M059J (cell line): ENCODE data around the gene CDK18. TPM values are rescaled to one million over a fixed set of nuclear protein-coding genes. Genes with fewer than 3 reads are reported as not detected.

Source experiments
- DNase-seq: peaks from one replicate; pipeline ENCODE4 v3.0.0-alpha.2; 2012; ENCODE audit warnings: low read depth
- total RNA-seq: library from RNA; depleted of rRNA; stranded (reverse); fragments of >200 nt; shearing (Covaris generic); gene quantifications from 2 replicates; pipeline ENCODE4 v1.2.3, GENCODE V29; 2014

The CDK18 gene
- total RNA-seq, 1 experiment from 2014 or later, result 1.2 TPM

DNA sequence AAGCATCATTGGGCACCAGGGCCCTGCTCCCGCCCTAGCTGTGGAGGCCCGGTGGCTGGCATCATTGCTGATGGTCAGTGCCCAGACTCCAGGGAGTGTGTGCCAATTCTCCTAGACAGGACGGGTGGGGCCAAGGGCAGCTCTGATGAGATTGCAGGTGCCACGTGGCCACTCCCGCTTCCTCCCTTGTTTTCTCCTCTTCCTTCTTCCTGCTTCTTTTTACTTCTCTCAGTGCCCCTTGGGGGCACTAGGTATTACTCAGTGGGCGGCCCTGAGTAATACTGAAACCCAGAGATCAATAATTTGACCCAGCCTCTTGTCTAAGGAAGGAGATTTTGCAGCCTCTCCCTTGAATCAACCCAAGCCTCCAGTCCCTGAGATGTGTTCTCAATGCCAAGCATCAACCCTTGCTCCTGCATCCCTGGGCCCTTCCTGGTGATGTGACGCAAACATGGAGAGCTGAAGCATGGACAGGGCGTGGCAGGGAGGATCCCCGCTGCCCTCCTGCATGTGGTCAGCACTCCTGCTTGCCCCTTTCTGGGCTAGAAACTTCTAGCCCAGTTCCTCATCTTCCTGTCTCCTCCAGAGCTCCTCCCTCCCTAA lies 32.4 kb downstream of the CDK18 start:
- no peak for DNase-seq

DNA sequence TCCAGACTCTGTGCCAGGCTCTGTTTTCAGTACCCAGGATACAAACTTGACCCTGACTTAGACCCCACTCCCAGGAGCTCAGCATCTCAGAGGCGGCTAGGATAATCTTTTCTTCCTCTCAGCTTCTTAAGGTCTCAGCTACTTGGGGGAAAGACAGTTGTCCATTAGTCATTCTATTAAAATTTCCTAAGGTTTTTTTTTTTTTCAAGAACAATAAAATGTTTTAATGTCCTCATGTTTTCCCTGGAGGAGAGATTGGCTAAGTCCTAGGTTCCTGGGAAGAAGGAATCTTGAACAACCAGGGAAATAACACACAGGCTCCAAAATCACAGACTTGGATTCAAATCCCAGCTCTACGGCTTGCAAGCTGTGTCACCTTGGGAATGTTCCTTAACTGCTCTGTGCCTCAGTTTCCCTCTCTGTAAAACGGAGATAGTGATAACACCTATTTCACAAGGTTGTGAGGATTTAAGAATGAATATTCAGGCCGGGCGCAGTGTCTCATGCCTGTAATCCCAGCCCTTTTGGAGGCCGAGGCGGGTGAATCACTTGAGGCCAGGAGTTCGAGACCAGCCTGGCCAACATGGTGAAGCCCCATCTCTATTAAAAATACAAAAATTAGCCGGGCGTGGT lies 33.0 kb downstream of the CDK18 start:
- peak; percentile 32 for DNase-seq

DNA sequence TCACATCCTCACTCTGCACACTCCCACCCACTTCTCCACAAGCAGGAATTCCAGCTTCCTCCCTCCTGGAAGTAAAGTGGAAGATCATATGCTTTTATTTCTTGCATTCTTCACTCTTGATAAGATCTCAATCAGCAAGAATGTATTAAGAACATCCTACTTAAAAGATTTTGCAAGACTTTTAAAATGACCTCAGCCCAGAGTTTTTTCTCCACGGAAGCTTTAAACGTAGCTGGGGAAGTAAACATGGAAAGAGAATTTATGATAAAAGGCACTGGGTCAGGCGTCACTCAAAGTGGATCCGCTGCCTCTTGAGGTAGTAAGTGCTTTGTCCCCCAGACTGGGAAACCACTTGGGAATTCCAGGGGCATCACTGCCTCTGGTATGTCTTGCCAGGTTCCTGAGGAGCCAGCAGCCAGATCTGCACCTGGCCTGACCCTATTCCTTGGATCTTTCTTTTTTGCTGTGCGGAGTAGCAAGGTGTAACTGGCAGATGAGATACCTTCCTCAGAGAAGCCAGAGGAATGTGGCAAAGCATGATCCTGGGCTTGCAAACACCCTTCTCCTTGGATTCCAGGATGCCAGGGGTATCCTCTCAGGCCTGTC lies 33.9 kb downstream of the CDK18 start:
- DNase-seq, result peak; percentile 42

DNA sequence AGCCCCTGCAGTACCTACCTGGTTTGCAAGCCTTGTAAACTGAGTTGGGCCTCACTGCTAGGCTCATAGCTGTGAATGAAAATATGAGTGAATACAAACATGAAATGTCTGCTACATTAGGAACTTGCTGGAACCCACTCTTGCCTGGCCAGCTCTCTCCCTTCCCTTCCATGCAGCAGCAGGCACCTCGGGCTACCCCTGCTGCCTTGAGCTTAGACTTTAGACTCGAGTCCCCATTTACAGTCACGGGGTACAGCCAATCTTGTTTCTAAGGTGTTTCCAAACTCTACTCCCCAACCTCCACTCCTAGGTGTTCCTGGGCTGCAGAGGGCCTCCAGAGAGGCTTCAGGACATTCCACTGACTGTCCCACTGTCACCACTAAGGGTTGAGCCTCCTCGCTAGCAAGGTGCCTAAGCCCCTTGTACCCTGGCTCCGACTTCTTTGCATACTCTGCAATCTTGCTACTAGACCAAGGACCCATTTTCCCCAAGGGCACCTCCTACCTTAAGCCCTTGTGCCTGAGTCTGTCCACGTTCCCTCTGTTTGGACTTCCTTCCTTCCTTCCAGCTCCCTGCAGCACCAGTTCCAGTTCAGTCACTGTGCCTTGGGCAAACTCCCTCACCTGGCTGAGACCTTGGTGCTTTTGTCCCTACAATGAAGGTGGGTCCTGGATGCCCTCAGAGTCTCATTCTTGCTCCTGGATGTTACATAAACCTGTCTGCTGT lies 36.9 kb downstream of the CDK18 start:
- DNase-seq, result no peak

DNA sequence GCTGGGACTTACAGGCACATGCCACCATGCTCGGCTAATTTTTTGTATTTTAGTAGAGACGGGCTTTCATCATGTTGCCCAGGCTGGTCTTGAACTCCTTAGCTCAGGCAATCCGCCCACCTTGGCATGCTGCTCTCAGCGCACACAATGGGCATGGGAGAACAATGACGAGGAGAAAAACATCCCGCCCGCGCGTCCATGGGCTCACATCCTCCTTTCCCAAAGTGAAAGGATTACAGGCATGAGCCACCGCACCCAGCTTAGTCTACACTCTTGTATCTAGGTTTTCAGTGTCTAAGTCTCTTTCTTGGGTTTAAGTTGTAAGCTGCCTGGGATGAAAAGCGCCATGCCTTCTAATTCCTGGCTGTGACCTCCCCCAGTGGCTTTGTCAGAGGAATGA lies 37.9 kb downstream of the CDK18 start:
- no peak for DNase-seq

DNA sequence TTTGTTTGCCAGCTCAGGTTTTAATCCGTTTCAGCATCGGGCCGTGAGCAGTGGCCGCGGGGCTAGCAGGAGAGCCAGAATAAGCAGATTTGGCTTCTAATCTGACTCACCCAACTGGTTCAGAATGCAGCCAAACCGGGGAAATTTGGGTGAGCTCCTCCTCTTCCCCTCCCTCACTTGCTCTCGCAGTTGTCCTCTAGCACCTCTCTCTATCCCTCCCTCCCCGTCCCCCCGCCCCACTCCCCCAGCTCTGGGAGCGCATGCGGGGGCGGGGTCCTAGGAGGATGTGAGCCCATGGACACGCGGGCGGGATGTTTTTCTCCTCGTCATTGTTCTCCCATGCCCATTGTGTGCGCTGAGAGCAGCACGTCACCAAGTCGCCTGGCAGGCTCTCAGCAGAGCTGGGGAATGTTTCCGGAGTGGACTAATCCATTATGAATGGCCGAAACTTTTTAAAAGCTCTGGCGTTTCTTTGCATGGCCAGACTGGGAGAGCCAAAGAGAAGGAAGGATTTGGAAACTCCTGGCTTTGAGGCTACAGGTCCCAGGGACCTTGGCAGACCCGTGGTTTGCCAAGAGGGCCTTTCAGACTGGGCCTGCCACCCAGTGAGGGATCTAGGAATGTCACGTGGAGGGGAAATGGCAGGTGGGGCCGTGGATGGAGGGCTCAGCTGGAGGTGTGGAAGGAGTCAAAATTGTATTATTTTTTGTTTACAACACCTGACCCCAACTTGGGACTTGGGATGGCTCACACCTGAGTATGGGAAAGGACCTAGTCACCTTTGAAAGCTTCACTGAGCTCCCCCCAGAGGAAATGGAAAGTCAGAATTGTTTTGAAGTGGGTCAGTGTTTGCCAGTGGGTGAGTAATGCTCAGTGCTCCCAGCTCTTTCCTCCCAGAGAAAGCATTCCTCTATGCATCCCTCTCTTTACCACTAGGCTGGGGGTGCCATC lies 39.2 kb downstream of the CDK18 start:
- peak; percentile 91 for DNase-seq

DNA sequence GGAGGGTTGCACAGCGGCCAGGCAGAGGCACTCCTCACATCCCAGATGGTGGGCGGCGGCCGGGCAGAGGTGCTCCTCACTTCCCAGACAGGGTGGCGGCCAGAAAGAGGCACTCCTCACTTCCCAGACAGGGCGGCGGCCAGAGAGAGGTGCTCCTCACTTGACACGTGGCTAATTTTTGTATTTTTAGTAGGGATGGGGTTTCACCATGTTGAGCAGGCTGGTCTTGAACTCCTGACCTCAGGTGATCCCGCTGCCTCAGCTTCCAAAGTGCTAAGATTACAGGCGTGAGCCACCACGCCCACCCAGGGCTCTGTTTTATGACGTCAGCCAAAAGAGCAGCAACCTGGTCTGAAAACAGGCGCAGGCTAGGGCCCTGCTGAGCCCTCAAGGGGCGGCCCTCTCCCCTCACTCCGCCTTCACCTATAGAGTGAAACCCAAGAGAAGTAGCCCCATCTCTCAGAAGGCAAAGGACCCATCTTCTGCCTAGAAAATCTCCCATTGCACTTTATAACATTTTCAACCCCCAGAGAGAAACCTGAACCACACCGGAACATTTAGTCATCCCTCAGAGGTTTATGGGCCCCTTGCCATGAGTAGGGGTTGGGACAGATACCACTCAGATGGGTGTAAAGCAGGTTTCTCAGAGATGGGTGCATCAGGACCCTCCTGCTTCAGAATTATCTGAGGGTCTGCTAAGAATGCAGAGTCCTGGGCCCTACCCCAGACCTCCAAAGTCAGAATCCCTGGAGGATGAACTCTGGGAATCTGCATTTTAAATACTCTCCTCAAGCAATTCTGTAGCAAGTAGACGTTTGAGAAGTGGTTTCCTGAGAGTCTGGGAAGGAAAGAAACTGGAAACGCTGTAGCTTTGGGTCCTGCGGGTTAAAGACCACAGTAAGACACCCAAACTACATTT lies 40.8 kb downstream of the CDK18 start:
- no peak for DNase-seq

DNA sequence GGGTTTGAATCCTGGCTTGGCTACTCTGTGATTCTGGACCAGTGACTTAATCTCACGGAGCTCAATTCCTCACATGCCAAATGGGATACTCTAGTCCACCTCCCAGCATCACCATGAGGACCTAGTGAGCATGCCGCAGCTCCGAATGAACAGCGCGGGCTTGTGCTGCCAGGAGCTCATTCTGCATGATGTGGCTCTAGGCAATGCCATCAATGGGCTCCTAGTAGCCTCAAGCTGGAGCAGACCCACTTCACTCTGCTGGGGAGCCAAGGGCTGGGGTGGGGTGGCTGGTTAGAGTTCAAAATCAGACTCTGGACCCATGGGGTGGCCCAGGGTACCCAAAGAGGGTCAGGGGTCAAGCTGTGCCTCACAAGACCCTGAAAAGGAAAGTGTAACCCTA lies 41.5 kb downstream of the CDK18 start:
- DNase-seq, result no peak

DNA sequence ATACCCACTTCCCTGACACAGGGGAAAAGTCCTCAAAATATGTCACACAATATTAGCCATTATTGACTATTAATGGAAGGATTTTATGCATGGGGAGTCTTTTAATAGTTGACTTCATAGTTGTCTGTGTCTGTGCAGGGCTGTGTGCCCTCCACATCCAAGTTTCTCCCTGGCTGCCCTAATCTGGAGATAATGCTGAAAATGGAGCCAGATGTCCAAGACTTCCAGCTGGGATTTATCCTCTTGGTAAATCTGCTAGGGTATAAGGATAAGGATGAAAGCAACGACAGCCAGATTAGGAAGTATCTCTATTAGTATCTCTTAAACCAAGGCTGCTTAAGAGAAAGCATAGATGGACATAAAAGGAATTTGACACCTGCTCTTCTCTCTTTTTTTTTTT lies 42.1 kb downstream of the CDK18 start:
- no peak for DNase-seq

DNA sequence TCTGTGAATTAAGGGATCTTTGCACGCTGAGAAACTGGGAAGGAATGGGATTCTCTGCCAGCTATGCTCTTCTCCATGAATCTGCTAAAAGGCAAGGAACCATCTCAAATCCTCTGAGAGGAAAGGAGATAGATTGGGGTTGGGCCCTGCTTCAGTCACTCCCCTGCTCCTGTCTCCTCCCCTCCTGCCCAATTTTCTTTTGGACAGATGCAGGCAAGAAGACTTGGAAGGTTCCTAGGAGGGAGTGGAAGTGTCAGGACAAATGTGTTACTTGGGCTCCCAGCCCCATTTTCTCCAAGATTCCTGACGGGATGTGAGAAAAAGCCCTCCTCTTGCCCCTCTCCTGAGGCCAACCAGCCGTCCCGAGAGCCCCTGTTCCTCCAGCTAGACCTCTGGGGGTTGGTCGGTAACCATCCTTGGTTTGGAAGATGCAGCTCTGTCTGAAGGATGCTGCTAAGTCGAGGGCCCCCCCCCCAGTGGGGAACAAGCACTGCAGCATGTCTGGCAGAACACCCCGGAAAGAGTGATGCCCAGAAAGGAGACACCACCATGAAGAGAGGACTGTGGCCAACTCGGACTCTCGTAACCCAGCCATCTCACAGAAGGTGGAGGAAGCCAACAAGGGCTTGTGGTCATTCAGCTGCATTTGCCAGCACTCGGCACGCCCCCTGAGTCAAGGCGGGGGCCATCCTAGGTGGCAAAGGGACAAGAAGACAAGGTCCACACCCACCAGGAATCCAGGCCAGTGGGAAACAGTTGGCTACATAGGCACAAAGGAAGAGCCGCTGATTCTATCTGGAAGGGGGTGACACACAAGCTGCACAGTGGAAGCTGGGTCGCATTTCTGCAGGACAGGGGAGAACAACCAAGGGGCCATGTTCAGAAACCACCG lies 43.7 kb downstream of the CDK18 start:
- DNase-seq, result peak; percentile 32

DNA sequence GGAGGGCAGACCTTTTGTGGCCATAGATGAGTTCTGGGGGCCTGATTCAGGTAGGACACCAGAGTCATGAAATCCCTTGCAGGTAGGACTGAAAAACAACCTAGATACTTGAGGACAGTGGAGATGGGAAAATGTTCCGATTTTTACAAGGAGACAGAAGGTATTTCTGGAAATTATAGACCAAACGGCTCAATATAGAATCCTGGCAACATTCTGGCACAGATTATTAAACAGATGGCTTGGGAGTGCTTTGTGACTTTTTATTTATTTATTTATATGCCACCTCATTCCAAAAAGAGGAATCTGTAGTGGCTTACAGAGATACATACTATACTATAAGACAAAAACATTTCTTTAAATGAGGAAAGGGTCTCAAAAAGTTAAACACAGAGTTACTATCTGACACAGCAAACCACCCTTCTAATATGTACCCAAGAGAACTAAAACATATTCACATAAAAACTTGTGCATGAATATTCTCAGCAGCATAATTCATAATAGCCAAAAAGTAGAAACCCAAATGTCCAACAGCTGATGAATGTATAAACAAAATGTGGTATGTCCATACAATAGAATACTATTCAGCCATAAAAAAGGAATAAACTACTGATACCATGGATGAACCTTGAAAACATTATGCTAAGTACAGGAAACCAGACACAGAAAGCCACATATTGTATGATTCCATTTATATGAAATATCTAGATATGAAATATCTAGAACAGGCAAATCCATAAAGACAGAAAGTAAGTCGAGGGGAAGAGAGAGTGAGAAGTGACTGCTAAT lies 49.8 kb downstream of the CDK18 start:
- DNase-seq, result no peak

DNA sequence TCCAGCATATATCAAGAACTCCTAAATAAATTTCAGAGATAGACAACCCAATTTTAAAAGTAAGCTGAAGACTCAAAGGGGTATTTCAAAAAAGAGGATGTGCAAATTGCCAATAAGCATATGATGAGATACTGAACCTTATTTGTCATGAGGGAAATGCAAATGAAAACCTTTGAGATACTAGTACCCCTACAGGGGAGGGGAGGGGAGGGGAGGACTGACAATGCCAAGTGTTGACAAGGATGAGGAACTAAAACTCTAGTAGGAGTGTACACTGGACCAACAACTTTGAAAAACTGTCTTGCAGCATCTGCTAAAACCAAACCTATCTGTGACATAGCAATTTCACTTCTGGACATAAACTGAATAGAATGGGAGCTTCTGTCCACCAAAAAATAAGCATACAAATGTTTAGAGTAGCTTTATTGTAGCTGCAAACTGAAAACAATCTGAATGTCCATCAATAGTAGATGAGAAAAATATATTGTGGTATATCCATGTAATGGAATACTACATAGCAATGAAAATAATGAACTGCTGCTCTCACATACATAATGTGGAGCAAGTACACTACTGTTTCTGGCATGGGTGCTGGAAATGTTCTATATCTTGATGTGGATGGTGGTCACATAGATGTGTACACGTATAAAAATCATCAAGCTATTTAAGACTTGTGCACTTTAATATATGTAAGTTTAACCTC lies 57.2 kb downstream of the CDK18 start:
- DNase-seq, result no peak

DNA sequence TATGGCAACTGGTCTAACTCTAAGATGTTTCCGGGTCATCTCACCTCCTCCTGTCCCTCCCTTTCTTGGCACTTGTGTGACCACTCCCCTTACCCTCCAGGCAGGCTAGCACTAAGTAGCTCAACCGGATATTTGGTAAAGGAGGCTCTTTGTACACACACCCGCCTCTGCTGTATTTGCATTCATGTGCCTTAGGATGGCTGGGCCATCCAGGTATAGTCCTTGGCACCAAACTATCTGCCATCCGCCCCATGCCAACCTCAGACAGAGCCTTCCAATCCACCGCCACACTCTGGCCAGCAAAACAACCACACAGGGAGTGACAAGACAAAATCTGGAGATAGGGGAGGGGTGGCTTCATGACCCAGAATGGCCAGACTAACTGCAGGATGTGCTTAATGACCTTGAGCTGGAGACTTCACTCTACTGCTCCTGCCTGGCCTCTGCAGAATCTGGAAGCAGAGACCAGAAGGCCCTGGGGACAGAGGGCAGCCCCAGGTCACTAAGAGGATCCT lies 59.5 kb downstream of the CDK18 start:
- no peak for DNase-seq

DNA sequence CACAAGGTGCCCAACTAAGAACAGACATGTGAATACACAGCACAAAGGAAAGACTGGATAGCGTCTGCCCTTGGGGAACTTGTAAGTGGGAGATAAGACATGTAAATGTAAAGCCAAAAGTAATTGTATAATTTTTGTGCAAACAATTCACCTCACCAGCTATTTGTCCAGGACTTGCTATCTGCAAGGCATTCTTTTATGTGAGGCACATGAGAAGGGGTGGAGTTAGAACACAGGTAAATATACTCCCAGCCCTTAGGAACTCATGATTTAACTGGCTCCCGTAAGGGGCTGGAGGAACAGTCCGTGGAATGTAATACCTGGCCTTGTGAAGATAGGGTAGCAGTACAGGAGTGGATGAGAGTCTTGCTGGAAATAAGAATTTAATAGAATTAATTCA lies 61.3 kb downstream of the CDK18 start:
- no peak for DNase-seq

DNA sequence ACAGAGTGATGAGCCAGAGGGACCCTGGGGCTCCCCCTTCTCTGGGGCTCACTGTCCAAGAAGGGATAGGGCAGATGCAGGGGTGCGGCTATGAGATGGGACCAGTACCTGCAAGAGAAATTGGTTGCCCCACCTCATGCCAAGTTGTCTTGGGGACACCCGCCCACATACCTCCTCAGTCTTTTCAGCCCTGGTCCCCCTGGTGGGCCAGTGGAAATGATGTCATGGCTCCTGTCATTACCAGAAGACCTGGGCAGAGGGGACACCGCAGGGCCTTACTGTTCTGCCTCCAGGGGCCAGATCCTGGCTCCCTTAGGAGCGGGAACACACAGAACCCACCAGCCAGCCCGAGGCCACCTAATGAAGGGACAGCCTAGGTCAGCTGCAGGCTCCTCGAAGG lies 63.2 kb downstream of the CDK18 start:
- no peak for DNase-seq

DNA sequence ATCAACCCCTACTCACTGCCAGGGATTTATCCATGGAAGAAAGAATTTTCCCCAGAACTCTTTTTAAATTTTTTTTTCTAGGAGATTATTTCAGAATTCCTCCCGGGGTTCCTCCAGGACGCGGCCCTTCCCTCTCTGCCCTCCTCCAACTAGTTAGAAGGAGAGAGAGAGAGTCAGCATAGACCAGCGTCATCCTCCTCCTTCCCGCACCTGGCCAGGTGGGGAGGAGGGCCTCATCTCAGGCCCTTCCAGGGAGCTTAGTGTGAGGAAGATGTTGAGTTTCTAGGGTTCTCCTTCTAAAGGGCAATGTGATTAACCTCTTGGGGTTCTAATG lies 63.6 kb downstream of the CDK18 start:
- DNase-seq, result no peak

DNA sequence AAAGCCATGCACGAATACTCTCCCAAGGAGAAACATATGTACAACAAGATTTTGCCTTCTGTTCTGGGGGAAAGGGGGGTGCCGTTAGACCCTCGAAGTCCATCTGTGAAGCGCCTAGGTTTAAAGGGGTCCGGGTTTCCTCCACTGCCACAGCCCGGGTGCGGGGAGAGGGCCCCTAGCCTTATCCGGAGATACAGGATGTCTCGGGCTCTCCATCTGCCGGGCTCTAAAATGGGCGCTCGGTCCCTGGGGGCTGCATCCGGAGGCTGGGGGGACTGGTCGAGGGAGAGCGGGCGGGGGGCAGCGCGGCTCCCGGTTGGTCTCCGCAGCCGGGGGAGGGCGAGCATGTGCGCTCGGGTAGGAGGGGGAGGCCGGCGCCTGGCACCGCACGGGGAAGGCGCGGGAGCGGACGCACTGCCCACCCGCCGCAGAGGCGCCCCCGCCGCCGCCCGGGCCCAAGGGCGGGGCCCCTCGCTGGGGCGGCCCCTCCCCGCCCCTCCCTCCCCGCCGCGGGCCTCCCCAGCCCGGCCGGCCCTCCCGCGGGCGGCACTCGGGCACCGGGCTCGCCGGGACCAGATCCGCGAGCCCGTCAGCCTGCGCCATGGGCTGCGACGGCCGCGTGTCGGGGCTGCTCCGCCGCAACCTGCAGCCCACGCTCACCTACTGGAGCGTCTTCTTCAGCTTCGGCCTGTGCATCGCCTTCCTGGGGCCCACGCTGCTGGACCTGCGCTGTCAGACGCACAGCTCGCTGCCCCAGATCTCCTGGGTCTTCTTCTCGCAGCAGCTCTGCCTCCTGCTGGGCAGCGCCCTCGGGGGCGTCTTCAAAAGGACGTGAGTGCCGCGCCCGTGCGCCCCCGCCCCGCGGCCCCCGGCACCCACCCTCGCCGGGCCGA lies 64.2 kb downstream of the CDK18 start:
- DNase-seq, result no peak
